Hindlimb muscle (tissue), 1 donor: ENCODE results near the gene OVOL2. TPM values are rescaled to one million over a fixed set of nuclear protein-coding genes. Genes with fewer than 3 reads are reported as not detected.
"Not testable (repeated sequence)": the region's sequence is repeated elsewhere in the genome, so short reads cannot be mapped to it uniquely, and the experiment has no call there.

Experiments used
- DNase-seq: peaks from one replicate; pipeline ENCODE4 v3.0.0-alpha.2; 2013
- polyA plus RNA-seq: library from polyadenylated mRNA; unstranded; fragments of 120-200 nt; gene quantifications from one replicate; pipeline ENCODE4 v1.2.1, GENCODE V29; 2013; ENCODE audit not compliant: insufficient read length

OVOL2 gene
- not detected for polyA plus RNA-seq

GRCh38 chr20:18057101-18057993 is at the start of gene OVOL2:
Gene OVOL2, minus strand, starts transcription at chr20:18057916. Its CDS starts 282 bp downstream, at chr20:18057634.
- DNase-seq: no peak

GRCh38 chr20:18103497-18103896 is 45.8 kb upstream of the OVOL2 start:
- no peak for DNase-seq

GRCh38 chr20:18101125-18101810 is 43.6 kb upstream of the OVOL2 start:
- DNase-seq: no peak

GRCh38 chr20:18100569-18100968 is 42.9 kb upstream of the OVOL2 start:
- DNase-seq: not testable (repeated sequence)

GRCh38 chr20:18094191-18094590 is 36.5 kb upstream of the OVOL2 start:
- no peak for DNase-seq

- no peak for DNase-seq
These were observed 35.7 kb upstream of the OVOL2 start for GRCh38 chr20:18093388-18093787.

GRCh38 chr20:18092890-18093289 is 35.2 kb upstream of the OVOL2 start:
- DNase-seq: no peak

- no peak for DNase-seq
These were observed 33.9 kb upstream of the OVOL2 start for GRCh38 chr20:18091623-18092022.

GRCh38 chr20:18090477-18090876 is 32.8 kb upstream of the OVOL2 start:
- no peak for DNase-seq

- DNase-seq: no peak
These were observed 32.3 kb upstream of the OVOL2 start for GRCh38 chr20:18090044-18090443.

- not testable (repeated sequence) for DNase-seq
These were observed 31.1 kb upstream of the OVOL2 start for GRCh38 chr20:18088841-18089240.

- not testable (repeated sequence) for DNase-seq
These were observed 30.6 kb upstream of the OVOL2 start for GRCh38 chr20:18088298-18088697.

- DNase-seq: no peak
These were observed 29.3 kb upstream of the OVOL2 start for GRCh38 chr20:18087054-18087453.

- DNase-seq: not testable (repeated sequence)
These were observed 23.1 kb upstream of the OVOL2 start for GRCh38 chr20:18080836-18081235.

- no peak for DNase-seq
These were observed 22.1 kb upstream of the OVOL2 start for GRCh38 chr20:18079756-18080353.

- no peak for DNase-seq
These were observed 19.4 kb upstream of the OVOL2 start for GRCh38 chr20:18077157-18077556.

GRCh38 chr20:18072532-18072931 is 14.8 kb upstream of the OVOL2 start:
- no peak for DNase-seq

GRCh38 chr20:18066421-18067333 is 9.0 kb upstream of the OVOL2 start:
- DNase-seq: no peak

GRCh38 chr20:18063676-18064075 is 6.0 kb upstream of the OVOL2 start:
- no peak for DNase-seq

GRCh38 chr20:18059603-18060002 is 1.9 kb upstream of the OVOL2 start:
- DNase-seq: no peak

- DNase-seq: no peak
These were observed 1.1 kb upstream of the OVOL2 start for GRCh38 chr20:18058661-18059467.
